Stimulated activated CD4-positive, alpha-beta T cell treated with anti-CD3 and anti-CD28 coated beads, Interleukin-4, amount 100 ng/mL, for 4 hours (primary cell): ENCODE data around the gene PHF24.

Experiments
- DNase-seq, 2 experiments: peaks; one replicate each; pipeline ENCODE4 v3.0.0-alpha.2; 2020

The PHF24 gene

GRCh38 chr9:34984049-34984448 lies 26.0 kb downstream of the PHF24 start:
- no peak for DNase-seq

- peak; percentile 37 to 53 for DNase-seq
Observed at GRCh38 chr9:34985311-34985899, 27.3 kb downstream of the PHF24 start.

- DNase-seq = peak; percentile 45 to 87
Observed at GRCh38 chr9:34986540-34987047, 28.5 kb downstream of the PHF24 start.

DNA sequence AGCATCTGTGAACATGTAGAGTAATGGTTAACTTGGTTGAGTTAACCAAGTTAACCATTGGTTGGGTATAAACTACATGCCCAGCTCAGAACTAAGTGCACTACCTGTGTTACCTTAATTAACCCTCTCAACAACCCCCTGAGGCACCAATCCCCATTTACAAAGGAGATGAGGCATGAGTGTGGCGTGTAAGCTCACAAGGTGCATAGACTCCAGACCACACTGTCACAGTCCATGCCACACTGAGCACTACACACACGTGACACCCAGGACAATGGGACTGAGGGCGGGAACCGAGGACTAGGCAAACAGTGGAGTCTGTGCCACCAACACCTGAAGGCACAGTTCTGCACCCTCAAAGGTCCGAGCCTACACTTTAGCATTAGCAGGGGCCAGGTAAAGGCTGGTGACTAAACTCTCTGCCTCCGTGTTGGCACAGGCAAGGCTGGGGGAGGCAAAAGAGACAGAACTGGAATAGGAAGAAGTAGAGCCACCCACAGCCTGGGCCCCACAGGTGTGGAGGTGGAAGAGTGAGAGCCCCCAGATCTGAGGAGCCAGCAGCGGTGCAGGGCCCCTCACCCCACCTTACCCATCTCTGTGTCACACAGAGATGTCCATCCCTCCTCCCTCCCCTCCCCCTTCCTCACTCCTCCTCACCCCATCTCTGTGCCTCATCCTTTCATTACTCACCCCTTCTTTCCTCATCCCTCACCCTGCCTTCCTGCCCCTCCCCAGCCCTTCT lies 29.2 kb downstream of the PHF24 start:
- peak in 1 of 2 experiments; percentile 55 for DNase-seq

DNA sequence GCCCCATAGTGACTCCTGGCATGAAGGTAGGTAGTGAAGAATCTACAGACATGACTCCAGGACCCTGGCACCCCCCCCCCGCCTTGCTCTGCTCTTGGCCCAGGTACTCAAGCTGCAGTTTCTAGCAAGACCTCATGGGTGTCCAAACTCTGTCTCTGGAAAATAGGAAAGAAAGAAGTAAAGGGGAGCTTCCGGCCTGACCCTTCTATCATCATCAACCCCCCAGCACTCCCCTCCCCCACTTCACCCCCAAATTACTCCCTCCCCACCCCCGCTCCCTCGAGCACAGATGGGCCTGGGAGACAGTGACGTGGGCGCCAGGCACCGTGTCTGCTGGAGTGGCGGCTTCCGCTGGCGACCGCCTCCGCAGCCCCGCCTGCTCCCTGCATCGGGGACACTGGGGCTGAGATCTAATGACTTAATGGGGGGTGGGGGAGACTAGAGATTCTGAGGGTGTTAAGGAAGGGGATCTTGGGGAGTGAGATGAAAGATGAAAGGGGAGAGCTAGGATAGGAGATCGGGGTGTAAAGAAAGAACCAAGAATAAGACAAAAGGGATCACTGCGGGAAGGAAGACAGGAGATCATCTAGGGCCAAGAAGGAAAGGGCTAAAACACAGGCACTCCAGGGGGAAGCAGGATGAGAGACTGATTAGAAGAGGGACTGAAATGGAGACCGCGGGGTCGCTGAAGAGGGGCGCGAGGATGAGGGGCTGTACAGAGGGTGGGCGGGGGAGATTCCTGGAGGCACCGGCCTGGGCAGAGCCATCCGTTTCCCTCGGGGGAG lies 30.3 kb downstream of the PHF24 start:
- DNase-seq = peak; percentile 44 to 79

DNA sequence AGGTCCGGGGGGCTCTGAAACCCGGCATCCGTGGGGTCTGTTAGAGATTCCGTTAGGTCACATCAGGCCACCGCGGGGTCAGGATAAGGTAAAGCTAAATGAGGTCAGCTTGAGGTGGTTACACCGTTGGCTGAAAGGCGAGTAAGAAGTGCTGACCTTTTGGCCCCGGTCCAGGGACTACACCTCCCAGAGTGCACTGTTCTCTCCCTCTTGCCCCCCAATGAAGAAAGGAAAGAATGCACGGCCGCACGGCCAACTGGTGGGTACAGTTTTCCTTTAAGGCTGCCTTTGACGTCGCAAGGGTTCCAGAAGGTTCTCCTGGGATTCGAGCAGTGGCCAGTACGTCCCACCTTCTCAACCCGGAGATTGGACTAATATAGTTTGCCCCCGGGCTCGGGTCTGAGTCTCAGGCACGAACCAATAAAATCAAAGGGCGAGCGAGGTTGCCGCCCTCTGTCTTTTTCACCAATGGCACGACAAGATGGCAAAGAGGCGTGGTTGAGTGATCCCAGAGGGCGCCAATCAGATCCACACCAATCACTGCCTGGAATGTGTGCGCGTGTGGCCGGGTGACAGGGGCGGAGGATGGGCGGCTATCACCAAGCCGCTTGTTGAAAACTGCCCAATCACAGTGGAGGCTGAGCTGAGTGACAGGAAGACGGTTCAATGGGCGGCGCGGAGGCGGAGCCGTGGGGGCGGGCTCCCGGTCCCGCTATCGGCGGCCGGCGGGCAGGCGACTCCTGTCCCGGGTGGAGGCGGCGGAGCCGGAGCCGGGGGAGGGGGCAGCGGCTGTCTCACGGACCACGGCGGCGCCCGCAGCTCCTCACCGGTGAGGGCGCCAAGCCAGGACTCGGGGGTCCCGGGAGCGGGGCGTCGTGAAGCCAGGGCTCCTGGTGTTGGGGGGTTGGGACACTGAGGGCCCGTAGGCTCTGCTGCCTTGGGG lies 31.2 kb downstream of the PHF24 start, which contains the start of gene DNAJB5:
DNAJB5 (plus strand) TSS at position 743 of the 943 bp plus-strand sequence. CDS start 886 bp downstream, outside the sequence.
- peak; percentile 92 to 98 for DNase-seq

- DNase-seq = peak; percentile 28 to 55
Observed at GRCh38 chr9:34989946-34990635, 32.0 kb downstream of the PHF24 start.

GRCh38 chr9:34990908-34991606 lies 33.0 kb downstream of the PHF24 start:
- DNase-seq = no peak

DNA sequence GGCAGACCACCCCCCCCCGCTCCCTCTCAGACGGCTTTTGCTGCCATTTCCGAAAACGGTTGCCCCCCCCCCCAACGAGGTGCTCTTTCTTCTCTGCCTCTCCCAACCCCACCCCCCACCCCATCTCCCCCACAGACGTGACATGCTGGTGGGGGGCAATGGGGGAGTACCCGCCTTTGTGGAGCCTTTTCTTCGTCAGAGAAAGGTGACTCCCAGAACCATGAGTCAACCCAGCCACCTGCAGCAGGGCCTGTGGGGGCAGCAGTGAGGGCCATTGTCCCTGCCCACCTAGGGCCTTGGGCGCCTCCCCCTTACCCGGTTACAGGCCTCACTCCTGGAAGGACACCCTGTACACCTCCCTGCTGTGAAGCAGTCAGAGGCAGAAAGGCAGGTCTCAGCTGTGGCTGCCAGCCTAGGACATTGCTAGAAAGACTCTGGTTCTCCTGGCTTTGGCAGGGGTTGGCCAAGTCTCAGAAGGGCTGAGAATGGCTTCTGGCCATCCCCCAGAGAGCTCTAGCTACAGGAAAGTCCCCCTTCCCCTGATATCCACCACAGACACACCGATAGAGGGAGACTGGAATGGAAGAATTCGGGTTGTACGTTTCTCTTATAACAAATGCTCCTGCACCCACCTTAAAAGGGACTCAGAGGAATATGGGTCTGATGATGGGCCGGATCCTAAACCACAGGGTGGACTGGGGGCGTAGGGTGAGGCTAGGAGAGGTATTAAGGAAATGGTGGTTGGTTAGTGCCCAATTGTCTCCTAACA lies 33.7 kb downstream of the PHF24 start:
- peak in 1 of 2 experiments; percentile 36 for DNase-seq

GRCh38 chr9:34992376-34992951 lies 34.4 kb downstream of the PHF24 start:
- peak; percentile 62 to 85 for DNase-seq

- DNase-seq = no peak
Observed at GRCh38 chr9:34993502-34994259, 35.6 kb downstream of the PHF24 start.

DNA sequence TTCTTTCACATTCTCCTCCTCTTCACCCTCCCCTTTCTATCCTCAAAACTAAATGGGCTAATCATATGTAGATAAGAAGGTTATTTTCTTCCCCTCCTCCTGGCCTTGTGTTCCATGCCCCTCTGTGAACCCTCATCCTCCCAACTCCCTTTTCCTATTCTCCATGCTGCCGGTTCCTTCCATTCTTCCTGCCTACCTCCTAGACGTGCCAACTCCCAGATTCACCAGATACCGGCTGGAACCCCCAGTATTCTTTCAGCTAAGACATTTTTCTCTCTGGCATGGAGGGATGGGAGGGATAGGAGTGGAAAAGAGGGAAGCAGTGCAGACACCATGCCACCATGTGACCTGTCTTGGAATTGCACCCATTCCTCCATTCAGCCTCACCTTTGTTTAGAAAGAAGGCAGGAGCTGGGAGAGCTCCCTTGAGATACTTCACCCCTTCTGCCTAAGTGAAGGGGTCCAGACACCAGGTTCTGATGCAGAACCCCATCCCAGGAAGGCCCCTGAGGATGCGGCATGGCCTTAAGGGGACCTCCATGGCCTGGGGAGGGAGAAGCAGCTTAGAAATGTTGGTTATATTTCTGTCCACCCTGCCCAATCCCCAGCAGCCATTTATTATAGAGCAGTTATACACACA lies 36.3 kb downstream of the PHF24 start:
- DNase-seq = no peak

- DNase-seq = no peak
Observed at GRCh38 chr9:34994900-34995669, 37.0 kb downstream of the PHF24 start.

DNA sequence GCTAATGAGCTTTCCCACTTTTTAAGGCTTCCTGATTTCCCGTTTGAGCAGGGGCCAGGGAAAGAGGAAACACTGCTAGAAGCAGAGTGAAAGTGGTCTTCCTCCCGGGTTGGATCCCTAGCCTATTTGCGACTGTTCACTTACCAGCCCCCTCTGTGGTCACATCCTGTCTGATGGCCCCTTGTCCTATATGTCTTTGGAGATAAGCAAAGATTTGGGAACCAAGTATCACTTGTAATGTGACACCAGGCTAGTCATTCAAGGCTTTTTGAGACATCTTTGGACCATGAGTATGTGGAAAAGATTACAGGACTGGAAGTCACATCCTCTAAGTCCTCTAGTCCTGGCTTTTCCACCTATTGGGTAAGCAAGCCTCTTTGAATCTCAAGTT lies 37.6 kb downstream of the PHF24 start:
- DNase-seq = no peak

DNA sequence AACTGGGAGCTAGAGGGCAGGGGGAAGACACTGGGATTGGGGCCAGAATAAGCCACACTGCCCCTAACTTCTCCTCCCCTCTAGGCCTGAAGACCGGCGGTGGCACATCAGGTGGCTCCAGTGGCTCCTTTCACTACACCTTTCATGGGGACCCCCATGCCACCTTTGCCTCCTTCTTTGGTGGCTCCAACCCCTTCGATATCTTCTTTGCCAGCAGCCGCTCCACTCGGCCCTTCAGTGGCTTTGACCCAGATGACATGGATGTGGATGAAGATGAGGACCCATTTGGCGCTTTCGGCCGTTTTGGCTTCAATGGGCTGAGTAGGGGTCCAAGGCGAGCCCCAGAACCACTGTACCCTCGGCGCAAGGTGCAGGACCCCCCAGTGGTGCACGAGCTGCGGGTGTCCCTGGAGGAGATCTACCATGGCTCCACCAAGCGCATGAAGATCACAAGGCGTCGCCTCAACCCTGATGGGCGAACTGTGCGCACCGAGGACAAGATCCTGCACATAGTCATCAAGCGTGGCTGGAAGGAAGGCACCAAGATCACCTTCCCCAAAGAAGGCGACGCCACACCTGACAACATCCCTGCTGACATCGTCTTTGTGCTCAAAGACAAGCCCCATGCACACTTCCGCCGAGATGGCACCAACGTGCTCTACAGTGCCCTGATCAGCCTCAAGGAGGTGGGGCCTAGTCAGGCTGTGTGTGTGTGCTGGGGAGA lies 38.3 kb downstream of the PHF24 start:
- no peak for DNase-seq

- no peak for DNase-seq
Observed at GRCh38 chr9:34996905-34997279, 38.8 kb downstream of the PHF24 start.

DNA sequence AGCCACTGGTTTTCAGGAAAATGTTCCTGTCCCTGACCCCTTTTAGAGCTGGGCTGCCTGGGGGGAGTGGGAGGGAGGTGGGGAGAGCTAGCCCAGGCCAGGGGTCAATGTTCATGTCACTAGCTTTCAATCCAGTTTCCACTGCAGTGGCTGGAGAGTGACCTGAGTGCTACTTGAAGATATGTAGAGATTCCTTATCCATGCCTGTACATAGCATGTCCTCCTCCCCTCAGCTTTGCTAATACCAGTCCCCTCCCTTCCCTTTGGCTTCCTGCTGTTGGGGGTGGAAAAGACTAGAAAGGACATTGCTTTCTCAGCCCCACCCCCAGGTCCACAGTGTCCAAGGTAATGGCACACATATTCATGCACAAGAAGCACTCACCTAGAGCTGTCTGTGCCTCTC lies 39.3 kb downstream of the PHF24 start:
- no peak for DNase-seq
